Measurements from ENCODE around the gene OR6K3.
"Not testable (repeated sequence)": the region's sequence is repeated elsewhere in the genome, so short reads cannot be mapped to it uniquely, and the experiment has no call there.

OR6K3 gene

GRCh38 chr1:158720620-158721019 is at the start of gene OR6K3:
TSS of gene OR6K3 (minus strand) at chr1:158720720. CDS start at chr1:158718115, 2,605 bp downstream.
- no peak for DNase-seq

- DNase-seq = no peak
Measured at GRCh38 chr1:158754420-158754819, 33.9 kb upstream of the OR6K3 start, which contains the start of gene OR6K6. TSS of gene OR6K6 (plus strand) at chr1:158754720. CDS start at chr1:158754888, 168 bp downstream.

GRCh38 chr1:158752155-158752712 is 31.7 kb upstream of the OR6K3 start:
- DNase-seq = no peak

DNA sequence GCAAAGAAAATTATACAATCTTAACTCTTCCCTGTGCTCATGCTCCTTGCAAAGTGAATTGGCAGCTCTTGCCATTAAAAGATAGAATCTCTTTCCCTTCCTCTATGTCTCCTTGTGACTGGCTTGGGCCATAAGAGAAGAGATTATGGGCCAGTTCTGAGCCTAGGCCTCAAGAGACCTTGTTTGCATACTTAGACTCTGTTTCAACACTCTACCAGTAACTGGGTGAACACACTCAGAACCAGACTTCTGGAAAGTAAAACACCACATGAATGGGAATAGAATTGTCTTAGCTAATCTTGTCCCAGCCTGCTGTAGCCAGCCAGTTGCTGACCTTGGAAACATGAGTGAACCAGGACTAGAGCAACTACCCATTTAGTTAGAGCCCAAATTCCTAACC is 15.3 kb upstream of the OR6K3 start:
- DNase-seq = no peak

DNA sequence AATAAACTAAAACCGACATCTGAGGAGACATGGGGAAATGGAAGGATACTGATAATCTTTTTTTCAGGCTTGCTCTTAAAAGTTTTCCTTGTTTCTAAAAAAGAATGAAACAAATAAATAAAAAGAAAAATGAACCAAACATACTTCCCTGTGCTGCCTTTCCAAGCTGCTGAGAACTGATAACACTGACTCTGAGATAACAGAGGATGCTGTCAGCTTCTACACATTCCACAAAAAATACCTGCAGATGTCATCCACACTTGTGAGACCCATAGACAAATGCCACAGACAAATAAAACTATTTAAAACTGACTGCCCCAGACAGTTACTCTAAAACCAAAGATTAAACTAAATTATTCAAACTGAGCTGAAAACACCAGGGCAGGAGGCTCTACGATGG is 12.0 kb upstream of the OR6K3 start:
- DNase-seq = no peak

DNA sequence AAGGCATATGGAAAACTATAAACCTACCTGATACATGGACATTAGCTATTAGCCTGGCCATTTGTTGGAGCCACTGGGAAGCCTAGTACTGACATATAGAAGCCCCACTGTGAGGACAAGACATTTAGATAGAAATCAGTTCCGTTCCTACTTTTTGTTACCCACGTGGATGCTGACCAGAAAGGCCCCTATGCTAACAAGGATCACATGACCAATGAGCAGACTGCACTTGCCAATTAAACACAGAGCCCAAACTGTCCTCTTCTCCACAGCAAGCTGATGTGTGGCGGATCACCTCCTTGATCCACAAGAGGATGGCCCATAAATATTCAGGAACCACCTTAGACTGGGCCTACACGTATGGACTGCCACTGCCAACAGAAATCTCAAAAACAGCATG is 11.2 kb upstream of the OR6K3 start:
- DNase-seq = no peak

- no peak for DNase-seq
Measured at GRCh38 chr1:158730453-158730852, 9.9 kb upstream of the OR6K3 start.

- no peak for DNase-seq
Measured at GRCh38 chr1:158728510-158729225, 8.1 kb upstream of the OR6K3 start.

DNA sequence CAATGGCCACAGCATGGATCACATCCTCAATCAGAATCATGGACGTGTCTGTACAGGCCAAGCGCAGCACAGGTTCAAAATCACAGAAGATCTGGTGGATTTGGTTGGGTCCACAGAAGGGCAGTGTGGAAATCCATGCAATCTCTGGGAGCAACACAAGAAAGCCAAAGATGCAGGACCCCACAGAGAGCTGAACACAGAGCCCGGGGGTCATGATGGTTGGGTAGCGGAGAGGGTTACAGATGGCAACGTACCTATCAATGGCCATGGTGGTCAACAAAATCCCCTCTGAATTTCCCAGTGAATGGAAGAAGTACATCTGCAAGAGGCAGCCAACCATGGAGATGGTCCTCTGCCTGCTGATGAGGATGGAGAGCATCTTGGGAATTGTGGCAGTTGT is 3.9 kb upstream of the OR6K3 start:
- no peak for DNase-seq

DNA sequence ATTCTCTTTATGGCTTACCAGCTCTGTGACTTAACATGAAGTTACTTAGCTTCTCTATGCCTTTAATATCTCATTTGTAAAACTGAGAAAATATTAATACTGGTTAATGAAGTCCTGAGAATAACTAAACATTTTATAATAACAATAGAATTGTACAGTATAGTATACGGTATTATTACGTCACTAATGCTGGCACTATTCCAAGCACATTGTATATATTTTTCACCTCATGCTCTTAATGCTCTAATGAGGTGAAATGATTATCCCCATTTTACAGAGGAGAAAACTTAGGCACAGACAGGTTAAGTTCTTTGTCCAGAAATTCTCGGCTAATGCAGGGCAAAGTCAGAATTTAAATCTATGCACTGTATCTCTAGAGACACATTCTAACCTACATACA is 856 bp downstream of the OR6K3 start:
- no peak for DNase-seq

DNA sequence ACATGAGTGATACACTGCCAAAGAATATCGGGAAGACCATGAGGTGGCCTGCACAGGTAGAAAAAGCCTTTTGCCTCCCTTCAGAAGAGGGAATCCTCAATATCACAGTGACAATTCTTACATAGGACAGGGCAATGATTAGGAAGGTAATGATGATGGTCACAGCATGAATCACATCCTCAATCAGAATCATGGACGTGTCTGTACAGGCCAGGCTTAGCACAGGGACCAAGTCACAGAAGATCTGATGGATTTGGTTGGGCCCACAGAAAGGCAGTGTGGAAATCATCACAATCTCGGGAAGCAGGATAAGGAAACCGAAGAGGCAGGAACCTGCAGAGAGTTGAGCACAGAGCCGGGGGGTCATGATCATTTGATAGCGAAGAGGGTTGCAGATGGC is 3.2 kb downstream of the OR6K3 start:
- no peak for DNase-seq

GRCh38 chr1:158716335-158716734 is 4.2 kb downstream of the OR6K3 start:
- DNase-seq = no peak

GRCh38 chr1:158714754-158715153 is 5.8 kb downstream of the OR6K3 start:
- DNase-seq = no peak

- DNase-seq = no peak
Measured at GRCh38 chr1:158711098-158711497, 9.4 kb downstream of the OR6K3 start.

DNA sequence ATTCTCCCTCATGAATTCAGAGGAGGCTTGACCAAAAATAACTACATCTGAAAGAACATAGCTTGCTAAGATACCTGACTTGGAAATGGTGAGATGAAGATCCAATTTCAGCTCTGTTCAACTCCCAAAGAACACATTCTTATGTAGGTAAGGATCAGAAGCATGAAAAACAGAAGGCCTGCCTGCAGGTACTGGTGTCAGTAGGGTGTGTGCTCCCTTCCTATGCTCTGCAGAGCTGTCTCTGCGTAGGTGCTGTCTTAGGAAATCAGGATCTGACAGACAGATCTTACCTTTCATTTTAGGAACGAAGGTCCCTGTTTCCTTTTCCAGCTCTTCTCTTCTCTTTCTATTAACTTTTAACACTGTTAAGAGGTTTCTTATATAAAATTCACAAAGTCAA is 14.4 kb downstream of the OR6K3 start:
- DNase-seq = no peak

GRCh38 chr1:158700552-158700951 is 20.0 kb downstream of the OR6K3 start, which contains the start of gene OR6K2:
TSS of gene OR6K2 (minus strand) at chr1:158700652. CDS start at chr1:158700652, 0 bp downstream.
- no peak for DNase-seq

GRCh38 chr1:158694596-158694995 is 25.9 kb downstream of the OR6K3 start:
- no peak for DNase-seq

GRCh38 chr1:158692356-158692755 is 28.2 kb downstream of the OR6K3 start:
- no peak for DNase-seq

DNA sequence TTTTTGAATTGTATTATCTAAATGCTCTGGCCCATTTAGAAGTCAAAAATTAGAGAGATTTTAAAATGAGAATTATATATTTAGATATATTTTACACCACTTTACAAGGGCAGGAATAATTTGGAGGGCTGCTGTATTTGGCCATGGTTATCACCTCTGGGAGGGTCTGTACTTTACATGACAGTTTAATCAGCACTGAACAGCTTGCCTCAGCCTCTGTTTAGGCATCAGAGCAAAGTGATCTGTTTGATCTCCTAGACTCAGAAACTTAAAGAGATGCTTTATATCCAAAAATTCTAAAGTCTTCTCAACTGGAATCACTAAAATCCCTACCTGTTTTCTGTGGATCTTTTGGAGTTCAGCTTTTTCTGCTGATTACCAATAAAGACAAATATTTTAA is 28.6 kb downstream of the OR6K3 start:
- DNase-seq = no peak

DNA sequence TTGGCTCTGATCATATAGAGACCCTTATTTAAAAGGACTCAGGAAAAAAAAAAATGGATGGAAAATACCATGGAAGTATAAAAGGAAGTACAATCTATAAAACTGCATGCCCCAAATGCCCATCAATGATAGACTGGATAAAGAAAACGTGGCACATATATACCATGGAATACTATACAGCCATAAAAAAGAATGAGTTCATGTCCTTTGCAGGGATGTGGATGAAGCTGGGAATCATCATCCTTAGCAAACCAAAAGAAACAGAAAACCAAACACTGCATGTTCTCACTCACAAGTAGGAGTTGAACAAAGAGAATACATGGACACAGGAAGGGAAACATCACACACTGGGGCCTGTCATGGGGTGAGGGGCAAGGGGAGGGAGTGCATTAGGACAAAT is 29.4 kb downstream of the OR6K3 start:
- DNase-seq = not testable (repeated sequence)

DNA sequence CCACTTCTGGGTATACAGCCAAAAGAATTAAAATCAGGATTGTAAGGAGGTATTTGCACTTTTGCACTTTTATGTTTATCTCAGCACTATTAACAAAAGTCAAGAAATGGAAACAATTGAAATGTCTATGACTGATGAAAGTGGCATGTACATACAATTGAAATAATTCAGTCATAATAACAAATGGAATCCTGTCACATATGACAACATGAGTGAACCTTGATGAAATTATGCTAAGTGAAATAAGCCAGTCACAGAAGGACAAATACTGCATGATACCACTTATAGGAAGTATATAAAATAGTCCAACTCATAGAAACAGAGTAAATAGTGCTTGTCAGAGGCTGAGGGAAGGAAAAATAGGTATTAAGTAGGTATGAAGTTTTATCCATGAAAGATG is 30.6 kb downstream of the OR6K3 start:
- no peak for DNase-seq

- DNase-seq = no peak
Measured at GRCh38 chr1:158689110-158689509, 31.4 kb downstream of the OR6K3 start.

- DNase-seq = not testable (repeated sequence)
Measured at GRCh38 chr1:158688343-158688742, 32.2 kb downstream of the OR6K3 start.
